GM21529 (cell line): ENCODE data around the gene CACNA2D4.

Source experiments
- ATAC-seq: cut with Tn5 transposase; IDR thresholded peaks from one replicate; pipeline ENCODE4 v1.9.1; 2021; ENCODE audit not compliant: unreplicated experiment

Gene CACNA2D4

DNA sequence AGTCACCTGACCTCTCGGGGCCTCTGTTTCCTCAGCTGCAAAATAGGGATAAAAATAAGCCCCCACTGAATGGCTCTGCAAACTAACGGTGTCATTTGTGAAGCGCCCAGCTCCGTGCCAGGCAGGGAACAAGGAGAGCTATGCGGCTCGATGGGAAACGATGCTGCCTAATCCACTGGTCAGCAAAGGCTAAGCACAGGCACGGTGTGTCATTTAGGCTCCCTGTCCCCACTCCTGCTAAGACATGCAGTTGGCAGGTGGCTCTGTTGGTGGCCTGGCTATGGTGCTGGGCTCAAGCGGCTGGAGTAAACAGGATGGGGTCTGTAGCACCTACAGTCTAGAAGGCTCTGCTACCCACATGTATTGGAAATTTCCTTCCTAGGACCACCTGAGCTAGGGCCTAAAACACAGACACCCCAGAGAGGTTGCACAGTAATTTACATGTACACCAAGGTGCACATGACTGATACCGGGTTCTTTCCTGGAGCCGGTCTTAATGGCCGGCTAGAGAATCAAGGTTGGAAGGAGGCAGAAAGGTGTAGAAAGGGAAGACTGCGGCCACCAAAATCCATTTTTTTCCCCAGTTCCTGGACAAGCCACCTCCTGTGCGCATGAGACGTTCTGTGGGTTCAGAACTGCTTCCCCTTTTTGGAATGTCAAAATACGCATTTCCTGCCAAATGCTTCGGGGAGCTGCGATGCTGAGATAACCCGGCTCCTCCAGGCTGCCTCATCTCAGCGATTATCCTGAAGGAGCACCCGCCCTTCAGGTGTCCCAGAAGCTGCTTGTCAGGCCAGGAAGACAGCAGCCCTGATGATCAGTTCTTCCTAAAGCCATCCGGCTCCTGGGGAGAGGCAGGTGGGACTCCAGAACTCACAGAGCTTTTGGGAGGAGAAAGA, 1.0 kb downstream of the CACNA2D4 start:
- ATAC-seq = no peak

DNA sequence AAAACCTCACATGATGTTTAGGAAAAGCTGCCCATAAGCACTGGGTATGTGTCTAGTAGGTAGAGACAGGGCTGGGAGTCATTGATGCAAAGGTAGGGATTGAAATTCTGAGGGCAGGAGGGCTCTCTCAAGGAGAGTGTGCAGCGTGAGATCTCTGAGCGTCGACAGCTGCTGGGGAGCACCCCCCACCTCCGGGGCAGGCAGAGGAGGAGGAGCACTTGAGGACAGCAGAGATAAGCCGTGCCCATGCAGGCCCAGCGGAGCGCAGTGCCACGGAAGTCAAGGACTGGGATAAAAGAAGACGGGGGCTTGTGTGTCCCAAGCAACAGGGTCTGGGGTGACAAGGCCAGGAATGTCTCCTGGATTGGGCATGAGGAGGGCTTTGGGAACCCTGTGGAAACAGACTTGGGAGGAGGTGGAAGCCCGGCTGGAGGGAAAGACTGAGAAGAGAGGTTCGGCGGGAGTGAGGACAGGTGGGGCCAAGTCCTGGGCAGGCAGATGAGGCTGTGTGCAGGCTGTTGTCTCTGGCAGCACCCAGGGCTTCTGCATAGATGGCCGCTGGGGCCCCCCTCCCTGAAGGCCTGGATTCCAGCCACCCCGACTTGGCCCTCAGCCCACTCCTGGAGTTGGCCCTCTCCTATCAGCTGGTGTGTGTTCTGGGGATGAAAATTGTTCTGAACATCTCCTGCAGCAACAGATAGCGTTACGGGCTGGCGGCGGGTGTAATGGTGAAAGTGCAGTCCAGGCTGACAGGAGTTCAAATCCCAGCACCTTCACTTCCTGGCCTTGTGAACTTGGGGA, 1.9 kb downstream of the CACNA2D4 start:
- ATAC-seq = no peak

DNA sequence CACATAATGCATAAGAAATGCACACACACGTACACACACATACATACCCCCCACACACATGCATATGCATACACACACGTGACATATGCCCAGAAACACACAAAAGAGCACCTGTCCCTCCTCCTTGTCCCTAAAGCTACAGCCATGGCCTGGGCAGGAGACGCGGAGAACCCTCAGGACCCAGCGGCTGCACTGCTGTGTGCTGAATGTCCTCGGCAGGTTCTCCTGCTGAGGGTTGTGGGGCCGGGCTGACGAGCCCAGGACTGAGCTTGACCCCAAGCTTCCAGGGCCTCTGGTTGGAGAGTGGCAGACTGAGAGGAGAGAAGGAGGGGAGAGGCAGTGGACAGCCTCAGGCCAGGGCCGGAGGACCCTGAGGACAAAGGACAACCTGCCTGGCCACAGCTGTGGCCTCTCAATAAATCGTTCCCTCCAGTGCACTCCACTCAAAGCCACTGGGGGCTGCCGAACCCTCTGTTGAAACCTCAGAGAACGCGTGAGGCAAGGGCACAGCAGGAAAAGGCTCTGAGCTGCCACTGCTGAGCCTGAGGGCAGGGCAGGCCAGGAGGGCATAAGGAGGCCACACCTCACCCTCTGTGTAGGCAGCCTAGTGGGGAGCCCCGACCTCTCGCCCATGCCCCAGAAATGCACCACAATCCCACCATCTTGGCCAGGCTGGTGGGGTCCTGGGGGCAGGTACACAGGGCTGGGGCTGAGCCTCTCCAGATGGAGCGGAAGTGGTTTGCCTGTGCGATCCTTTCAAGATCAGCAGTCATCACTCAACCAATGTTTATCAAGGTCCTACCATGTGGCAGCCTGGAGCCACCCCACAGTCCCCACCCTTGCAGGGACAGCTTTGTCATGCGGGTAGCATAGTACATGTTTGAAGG, 3.1 kb downstream of the CACNA2D4 start:
- no peak for ATAC-seq

DNA sequence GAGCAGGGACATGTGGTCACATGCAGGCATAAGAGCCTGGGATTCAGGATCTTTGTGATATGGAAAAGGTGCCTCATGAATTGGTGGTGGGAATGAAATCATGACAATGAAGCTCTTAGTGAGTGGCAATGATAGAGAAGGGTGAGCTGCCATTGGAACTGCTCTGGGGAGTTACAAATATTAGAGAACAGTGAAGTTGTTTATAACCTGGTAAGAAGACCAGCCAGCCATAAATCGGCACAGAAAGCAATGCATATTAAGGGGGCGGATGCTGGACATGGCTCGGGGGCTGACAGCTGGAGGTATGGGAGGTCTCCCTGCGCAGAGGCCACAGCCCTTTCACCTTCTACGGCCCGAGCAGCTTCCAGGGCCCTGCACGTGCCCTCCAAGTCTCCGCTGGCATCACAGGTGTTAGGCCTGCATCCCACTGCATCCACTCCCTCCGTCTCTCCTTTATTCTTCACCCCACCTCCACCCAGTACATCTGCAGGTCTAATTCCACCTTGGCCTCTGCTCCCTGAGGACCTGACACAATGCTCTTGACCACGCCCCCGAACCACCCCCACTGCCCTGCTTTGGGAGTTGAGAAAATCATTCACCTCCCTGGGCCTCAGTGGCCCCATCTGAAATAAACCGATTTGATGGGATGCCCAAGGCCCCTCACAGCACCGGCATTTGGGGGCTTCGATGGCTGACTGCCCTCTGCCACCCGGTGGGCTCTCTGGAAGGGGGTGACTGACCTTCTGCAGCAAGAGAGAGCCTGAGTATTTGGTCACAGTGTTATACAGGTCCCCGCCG, 4.1 kb downstream of the CACNA2D4 start:
- ATAC-seq = no peak

DNA sequence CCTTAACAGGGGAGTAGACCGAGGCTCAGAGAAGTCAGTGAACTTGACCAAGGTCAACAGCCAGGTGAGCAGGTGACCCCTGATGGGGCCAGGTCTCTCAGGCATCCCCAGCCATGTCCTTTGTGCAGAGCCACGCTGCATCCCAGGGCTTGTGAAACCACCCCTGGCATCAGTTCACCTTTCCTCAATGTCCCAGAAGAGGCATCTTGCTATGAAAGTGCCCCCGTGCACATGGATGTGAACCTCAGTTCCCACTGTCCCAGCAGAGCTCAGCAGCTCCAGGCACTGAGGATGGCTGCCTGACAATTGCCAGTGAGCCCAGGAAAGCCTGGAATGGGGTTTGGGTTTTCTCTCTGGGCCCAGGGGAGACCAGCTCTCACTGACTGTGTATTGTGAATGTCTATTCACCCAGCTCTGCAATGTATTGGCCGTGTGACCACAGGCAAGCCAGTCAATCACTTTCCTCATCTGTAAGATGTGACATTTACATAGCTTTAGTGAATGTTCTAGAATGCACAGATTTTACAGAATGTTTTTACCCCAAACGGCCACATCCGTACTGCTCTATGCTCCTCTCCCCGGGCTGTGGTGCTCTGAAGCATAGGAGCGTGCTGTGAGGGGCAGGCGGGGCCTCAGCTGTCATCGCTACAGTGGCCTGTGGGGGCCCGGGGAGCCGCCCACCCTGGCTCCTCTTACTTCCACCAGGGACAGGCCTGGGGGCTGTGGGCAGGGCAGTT, 4.9 kb downstream of the CACNA2D4 start:
- no peak for ATAC-seq

DNA sequence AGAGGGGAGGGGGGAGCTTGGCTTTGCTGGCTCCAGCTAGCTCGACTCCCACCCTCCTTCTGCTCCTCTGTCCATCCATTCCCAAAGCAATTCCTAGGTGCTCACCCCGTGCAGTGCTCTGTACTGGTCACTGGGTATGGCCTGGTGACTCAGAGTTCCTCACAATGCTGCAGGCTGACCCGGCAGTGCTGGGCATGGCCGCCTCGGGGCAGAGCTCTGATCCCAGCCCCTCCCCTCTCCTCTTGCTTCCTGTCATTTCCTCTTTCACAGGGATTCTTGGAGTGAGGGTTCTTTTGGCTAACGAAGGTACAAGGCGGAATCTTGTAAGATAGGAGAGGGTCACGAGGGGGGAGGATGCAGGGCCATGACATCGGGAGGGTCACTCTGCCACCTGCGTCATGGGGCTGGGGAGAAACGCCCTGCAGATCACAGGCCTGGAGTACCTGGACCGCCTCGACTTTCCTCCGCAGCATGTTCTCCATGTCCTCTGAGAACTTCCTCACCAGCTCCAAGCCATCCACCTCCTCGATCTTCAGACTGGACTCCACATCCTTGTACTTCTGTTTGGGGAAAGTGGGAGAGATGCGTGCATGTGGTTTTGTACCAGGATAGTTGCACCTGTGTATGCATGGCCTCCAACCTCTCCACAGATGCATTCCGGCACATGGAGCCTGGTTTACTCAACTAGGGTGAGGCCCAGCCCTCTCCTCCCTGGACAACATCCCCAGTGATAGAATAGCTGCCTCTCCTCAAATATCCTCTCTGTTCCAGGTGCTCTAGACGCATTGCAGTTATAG, 5.7 kb downstream of the CACNA2D4 start:
- ATAC-seq = no peak

DNA sequence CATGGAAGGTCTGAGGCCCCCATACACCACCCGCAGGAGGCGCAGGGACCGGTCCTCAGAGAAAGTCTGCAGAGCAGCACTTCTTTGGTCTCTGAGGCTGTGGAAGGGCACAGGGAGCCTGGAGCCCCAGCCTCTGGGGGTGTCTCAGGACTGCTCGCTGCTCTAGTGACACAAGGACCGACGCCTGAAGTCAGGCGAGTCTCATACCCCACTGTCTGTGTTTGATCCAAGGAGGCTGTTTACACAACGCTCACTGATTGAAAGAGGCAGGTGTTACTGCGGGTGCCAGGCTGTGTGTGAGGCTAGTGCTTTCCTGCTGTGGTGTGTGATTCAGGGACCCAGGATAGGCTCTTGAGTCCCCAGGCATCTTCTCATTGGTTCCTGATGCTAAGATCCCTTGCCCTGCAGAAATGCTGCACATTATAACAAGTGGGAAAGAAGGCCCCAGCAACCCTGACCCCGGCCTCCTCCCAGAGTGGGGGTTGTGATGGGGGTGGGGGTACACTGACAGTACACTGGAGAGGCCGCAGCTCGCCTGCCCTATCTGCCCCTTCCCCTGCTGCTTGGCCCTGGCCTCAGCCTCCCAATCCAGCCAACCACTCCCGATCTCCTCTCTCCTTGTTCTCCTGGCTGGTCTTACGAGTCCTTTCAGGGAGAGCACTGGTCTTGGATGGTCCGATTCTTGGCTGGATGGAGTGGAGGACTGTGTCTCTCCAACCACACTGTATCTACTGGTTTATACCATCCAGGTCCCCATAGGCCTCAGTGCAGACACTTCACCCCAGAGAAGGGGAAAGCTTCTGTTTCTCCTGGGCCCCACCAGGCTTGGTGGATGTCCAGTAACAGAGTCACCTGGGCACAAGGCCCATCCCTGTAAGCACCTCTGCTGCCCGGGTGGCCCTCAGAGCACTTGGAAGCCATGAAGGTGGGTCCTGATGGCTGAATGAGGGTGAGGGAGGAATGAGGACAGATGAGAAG, 6.6 kb downstream of the CACNA2D4 start:
- ATAC-seq = no peak

DNA sequence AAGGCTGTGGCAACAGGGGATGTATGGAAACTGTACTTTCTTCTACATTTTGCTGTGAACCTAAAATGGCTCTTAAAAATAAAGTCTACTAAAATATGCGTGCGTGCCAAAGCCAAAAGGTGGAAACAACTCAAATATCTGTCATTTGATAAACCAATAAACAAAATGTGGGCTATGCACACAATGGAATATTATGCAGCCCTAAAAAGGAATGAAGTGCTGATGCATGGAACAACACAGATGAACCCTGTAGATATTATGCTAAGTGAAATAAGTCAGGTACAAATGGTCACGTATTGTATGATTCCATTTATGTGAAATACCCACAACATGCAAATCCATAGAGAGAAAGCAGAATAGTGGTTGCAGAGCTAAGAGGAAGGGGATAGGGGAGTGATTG, 8.0 kb downstream of the CACNA2D4 start:
- no peak for ATAC-seq

DNA sequence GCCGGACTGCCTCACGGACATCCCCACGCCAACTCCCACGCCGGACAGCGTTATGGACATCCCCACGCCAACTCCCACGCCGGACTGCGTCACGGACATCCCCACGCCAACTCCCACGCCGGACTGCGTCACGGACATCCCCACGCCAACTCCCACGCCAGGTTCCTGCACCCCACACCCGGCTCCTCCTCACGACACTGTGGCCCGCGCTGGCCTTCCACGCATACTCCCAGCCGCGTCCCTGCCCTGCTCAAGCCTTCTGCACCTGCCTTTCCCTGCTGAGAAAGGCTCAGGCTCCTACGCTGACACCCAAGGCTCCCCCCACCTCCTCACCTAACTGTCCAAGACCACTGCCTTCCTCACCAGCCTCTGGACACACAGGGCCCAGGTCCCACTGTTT, 9.7 kb downstream of the CACNA2D4 start:
- no peak for ATAC-seq

DNA sequence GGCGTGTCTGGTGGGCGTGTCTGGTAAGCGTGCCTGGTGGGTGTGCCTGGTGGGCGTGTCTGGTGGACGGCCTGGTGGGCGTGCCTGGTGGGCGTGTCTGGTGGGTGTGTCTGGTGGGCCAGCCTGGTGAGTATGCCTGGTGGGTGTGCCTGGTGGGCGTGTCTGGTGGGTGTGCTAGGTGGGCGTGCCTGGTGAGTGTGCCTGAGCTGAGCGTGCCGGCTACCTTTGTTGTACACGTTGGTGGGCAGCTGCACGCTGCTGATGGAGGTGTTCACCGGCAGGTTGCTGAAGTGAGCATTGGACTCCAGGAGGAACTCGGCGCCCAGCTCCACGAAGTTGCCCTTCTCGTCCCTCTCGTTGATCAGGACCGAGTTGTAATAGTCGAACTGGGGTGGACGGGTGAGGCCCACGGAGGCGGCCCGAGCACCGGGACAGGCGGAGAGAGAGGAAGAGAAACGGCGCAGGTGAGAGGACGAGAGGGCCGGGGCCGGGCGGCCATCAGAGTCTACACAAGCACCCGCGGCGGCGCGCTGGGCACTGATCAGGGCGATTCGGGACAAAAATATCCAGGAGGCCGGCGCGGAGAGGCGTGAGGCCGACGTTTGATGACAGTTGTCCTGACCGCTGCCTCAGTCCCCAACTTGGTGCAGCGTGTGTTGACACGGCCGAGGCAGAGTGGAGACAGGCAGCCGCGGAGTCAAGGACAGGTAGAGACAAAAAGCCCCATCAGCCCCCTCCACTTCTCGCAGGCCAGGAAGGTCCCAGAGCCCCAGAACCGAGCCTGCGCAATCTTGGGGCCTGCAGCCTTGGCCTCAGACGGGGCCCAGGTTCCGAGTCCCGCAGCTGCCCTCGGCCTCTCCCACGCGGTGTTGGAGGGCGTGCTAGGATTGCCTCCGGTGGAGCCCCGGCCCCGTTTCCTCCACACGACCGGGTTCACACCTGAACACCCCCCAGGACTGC, 10.5 kb downstream of the CACNA2D4 start:
- no peak for ATAC-seq

DNA sequence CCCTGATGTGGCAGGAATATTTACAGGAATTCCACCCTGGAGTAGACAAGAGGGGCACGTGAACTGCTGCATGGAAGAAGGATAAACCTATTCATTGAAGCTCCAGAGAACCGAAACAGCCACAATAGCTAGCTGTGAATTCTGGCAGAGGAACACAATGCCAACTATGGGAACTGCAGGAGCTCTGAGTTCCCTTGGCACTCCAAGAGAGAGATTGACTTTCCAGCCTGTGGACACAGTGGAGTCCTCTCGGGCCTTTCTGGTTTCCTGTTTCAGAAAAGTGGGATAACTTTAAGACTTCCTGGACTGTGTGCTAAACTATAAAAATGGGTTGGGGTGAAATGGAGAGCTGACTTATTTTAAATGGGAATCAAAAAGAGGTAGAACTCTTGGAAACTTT, 11.9 kb downstream of the CACNA2D4 start:
- no peak for ATAC-seq

DNA sequence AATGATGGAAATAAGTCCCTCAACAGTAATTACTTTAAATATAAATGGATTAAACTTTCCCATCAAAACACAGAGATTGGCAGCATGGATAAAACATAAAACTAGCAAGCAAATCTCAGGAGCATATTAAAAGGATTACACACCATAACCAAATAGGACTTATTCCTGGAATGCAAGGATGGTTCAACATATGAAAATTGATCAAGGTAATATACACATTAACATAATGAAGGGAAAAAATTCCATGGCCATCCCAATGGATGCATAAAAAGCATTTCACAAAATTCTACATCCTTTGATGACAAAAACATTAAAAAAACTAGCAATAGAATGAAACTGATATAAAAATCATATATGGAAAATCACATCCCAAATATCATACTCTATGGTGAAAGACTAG, 13.6 kb downstream of the CACNA2D4 start:
- no peak for ATAC-seq

DNA sequence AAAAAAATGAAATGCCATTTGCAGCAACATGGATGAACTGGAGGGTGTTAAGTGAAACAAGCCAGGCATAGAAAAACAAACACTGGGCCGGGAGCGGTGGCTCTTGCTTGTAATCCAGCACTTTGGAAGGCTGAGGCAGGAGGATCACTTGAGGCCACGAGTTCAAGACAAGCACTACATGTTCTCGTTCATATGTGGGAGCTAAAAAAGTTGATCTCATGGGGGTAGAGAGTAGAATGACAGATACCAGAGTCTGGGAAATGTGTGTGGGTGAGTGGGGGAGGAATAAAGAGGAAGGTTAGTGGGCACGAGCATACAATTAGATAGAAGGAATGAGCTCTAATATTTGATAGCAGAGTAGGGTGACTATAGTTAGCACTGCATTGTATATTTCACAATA, 21.5 kb downstream of the CACNA2D4 start:
- no peak for ATAC-seq

DNA sequence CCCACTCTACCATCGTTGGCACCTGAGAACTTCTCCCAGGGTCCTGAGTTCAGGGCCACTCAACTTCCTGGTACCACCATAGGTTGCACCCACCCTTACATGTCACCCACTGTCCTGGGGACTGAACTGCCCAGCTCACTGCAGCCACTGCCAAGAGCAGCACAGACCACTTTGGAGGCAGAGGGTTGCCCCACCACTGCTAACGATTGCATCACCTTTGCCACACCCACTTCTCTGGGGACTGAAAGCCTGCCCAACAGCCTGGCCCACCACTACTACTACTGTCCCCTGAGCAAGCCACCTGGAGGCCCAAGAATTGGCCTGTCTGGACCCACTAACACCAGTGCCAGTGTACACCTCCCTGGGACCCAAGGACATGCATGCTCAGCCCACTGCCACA, 27.6 kb downstream of the CACNA2D4 start:
- no peak for ATAC-seq

DNA sequence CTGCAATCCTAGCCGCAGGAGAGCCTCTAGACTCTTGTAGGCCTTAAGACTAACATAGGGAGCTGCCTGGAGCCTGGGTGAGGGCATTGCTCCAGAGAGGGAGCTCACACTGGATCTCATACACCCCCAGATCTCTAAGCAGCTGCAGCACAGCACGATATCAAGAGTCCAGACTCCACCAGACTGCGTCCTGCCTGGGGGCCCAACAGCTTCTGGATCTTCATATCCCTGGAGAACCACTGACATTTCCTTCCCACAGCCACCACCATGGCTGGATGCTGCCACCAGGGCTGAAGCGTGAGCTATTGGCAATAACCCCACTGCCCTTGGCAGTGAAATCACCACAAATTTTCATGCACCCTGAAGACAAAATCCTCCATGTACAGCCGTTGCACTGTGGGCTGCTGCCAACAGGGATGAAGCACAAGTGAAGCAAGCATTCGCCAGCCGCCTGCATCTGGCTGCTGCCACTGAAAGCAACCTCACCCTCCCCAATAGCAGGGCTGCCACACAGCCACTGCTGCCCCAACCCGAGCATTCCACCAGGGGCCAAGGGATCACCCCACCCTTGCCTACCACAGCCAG, 28.2 kb downstream of the CACNA2D4 start:
- ATAC-seq = no peak

DNA sequence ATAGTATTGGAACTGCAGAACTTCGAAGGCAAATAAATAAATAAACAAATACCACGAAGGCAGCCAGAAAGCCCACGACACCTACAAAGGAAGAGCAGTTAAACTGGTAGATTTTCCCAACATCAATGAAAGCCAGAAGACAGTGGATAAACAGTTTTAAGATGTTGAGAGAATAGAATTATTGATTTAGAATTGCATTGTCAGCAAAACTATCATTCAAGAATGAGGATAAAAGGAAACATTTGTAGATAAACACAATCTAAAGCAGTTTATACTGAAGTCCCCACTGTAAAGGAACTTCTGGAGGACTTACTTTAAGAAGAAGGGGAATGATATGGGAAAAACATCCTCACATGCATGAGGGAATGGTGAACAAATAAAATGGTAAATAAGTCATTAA, 29.5 kb downstream of the CACNA2D4 start:
- ATAC-seq = no peak
